Measurements from ENCODE around the gene ARHGAP6.
"Not testable (repeated sequence)": the region's sequence is repeated elsewhere in the genome, so short reads cannot be mapped to it uniquely, and the experiment has no call there.

ARHGAP6 gene

GRCh38 chrX:11578301-11578700 is 87.4 kb downstream of the ARHGAP6 start:
- not testable (repeated sequence) for DNase-seq (ENCODE audit: low read depth)

GRCh38 chrX:11577603-11578002 is 88.1 kb downstream of the ARHGAP6 start:
- no peak for DNase-seq (ENCODE audit: low read depth)

GRCh38 chrX:11575332-11575731 is 90.4 kb downstream of the ARHGAP6 start:
- no peak for DNase-seq (ENCODE audit: low read depth)

GRCh38 chrX:11567528-11568220 is 98.0 kb downstream of the ARHGAP6 start:
- no peak for DNase-seq (ENCODE audit: low read depth)

- no peak for DNase-seq (ENCODE audit: low read depth)
These were observed 98.9 kb downstream of the ARHGAP6 start for GRCh38 chrX:11566789-11567188.

GRCh38 chrX:11566173-11566572 is 99.5 kb downstream of the ARHGAP6 start:
- DNase-seq (ENCODE audit: low read depth), result no peak

DNA sequence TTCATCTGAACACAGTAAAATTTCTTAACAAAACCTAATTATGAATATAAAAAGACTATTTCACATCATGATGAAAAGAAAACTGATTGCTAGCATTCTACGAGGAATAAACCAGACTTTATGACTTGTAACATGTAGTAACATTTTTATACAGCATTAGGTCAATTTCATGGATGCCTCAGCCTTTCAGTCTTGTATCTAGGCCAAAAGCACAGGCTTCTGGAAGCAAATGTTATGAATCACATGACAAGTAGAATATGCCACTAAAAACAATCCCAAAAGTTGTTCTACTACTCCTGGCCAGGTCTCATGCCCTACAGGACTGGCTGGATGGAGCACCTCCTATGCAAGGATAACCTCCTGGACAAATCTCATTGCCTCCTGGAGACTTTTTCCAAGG is 101.2 kb downstream of the ARHGAP6 start:
- DNase-seq (ENCODE audit: low read depth), result no peak

DNA sequence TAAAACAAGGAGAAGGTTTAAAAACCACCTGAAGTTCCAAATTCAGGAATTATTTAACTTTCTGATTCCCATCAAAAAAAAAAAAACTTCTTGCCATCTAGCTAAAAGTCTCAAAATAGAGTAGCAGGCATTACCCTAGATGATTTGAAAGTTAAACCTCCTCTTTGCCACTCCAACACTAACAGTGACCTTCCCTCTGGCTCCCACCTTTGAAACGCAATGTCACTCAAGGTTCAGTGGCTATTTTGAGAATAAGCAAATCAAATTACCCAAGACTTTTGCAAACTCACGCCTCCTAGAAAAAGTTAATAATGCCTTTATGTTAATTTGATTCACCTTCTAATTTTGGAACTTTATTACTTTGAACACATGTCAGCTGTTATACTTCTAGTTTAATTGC is 103.2 kb downstream of the ARHGAP6 start:
- DNase-seq (ENCODE audit: low read depth), result no peak

DNA sequence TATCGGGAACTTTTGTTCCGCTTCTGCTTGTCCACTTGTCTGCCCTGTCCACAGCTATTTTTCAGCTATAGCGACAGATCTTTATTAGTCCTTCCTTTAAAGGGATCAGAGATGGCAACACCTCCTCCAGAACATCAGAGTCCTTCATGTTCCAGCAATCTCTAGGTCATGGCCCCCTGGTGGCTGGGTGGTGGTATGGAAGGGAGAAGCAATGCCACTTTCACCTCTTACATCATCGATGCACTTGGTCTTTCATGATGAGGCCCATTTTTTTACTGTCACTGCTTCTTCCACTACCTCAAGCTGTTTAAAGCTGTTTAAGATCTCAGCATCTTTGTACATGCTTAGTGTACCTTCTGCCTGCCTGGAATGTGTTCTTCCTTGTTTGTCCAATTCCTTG is 106.7 kb downstream of the ARHGAP6 start:
- DNase-seq (ENCODE audit: low read depth), result no peak

DNA sequence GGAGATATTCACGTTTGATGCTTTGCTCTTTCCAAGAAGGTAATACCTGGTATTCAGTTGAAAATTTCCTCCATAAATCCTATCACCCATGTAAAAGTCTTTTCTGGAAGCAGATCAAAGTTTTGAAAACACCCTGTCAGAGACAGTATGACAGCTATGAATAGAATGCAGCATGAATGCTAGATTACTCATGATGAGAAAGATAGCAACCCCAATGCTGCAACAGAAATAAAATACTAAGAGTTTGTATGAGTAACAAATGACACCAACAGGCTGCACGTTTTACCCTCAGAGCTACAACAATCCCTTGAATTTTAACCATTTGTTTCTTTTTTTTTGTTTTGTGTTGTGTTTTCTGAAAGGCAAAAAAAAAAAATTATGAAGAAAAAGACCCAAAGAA is 108.6 kb downstream of the ARHGAP6 start:
- peak; percentile 30 for DNase-seq (ENCODE audit: low read depth)

- no peak for DNase-seq (ENCODE audit: low read depth)
These were observed 110.0 kb downstream of the ARHGAP6 start for GRCh38 chrX:11555759-11556158.

GRCh38 chrX:11553594-11553993 is 112.1 kb downstream of the ARHGAP6 start:
- no peak for DNase-seq (ENCODE audit: low read depth)

DNA sequence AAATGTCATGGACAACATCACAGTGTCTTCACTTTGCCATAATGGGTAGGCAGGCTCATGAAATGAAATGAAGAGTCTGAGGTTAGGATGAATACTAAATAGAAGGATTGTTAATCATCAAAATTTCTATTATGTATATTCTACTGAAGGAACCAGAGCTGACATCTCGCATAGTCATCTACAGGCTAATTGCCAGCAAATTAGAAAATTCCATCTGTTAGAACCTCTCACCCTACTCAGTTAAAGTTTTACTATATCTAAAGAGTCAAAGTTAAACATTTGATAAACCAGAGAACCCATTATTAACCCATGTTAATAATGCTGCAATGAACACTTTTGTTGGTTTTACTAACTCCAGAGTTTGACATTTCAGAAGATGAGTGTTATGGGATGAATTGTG is 114.6 kb downstream of the ARHGAP6 start:
- no peak for DNase-seq (ENCODE audit: low read depth)

DNA sequence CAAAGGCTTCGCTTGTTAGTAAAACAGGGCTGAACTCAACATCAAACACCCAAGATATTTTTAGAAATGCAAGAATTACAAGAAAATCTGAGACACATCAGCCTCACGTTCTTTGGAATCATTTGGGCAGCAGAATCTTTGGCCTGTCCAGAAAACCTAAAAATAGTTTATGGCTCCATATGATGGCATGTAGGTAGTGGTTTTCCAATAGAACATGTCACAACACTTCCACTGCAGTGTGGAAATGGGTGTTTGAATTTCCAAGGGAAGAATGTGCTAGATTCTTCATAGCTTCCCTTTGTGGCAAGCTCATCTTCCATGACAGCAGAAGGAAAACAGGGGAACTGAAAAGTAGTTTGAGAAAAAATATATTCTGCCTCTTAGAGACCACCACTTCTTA is 118.8 kb downstream of the ARHGAP6 start:
- DNase-seq (ENCODE audit: low read depth), result no peak

- DNase-seq (ENCODE audit: low read depth), result no peak
These were observed 122.5 kb downstream of the ARHGAP6 start for GRCh38 chrX:11543249-11543648.

DNA sequence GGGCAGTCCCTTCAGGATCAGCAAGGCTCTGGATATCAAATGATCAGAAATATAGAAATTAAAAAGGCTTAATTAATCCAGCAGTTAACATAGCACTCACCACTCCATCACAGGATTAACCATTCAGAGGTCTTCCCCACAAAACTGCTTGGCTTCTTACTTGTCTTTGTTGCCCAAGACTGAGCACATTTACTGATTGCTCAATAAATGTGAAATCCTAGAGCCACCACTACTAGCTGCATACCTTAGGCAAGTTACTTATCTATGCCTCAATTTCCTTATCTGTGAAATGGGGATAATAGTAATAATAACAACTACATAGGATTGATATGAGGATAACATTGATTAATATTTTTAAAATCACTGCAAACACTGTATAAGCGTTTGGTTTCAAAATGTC is 124.2 kb downstream of the ARHGAP6 start:
- no peak for DNase-seq (ENCODE audit: low read depth)

DNA sequence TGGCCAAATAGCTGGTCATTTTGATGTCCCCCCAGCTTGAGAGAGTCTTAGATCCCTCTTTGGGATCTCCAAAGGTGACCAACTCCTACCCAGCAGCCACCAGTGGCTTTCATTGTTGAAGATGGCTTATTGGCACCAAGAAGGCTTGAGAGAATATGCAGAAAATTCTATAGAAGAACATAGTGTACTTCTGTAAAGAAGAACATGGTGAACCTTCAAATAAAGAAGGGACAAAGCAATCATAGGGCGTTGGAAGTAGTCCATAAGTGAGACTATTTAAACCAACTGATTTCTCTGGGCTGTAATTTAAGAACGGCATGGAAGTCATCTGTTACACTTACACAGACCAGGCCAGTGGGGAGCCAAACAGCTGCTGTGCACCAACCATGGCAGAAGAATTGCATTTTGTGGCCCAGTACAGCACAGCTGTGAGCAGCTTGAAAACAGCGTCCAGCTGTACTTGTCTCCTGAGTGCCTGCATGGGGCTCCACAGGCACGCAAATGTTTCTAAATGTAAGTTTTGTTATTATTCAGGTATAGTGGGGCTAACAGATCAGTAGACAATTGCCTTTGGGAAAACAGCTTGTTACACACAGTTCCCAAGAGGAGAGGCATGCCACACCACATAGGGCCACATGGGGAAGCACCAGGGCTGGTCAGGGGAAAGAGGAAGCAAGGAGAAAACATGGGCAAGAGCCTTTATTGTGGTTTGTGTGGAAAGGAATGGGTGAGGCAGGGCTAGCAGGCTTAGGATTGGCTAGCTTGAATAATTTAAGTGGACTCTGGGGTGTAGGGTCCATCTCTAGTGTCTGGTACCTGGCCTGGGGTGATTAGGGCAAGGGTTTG is 125.0 kb downstream of the ARHGAP6 start:
- DNase-seq (ENCODE audit: low read depth), result no peak

GRCh38 chrX:11537141-11537540 is 128.6 kb downstream of the ARHGAP6 start:
- no peak for DNase-seq (ENCODE audit: low read depth)

DNA sequence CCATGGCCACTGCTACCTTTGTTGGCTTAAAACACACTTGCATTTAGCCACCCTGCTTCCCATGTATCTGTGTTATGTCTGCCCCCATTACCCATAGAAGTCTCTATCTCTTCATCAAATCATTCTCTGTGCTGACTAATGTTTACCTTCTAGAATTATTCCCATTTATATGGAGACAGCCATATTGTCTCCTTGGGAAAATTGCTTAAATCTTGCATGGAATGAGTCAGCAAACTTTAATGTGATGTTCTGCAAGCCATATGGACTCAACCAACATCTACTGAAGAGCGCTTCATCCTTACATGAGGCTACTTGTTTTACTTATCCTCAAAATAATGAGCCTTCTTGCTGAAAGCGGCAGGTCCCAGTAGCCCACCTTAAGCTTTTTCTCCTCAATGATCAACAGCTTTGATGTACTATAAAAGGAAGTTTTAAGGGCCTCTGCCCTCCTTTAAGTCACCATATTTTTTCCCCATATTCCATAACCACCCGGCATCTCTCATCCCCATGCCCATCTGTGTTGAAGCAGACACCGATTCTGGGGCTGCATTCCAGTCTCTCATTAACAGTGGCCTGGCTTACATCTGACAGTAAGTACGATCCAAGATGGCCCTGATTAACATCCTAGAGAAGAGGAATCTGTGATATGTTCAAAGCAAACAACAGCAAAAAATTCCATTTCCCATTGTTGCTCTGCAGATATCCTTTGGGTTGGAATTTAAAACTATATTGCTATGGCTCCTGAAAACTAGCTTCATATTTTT is 130.4 kb downstream of the ARHGAP6 start:
- no peak for DNase-seq (ENCODE audit: low read depth)

- peak; percentile 77 for DNase-seq (ENCODE audit: low read depth)
These were observed 132.5 kb downstream of the ARHGAP6 start for GRCh38 chrX:11533199-11533651.

DNA sequence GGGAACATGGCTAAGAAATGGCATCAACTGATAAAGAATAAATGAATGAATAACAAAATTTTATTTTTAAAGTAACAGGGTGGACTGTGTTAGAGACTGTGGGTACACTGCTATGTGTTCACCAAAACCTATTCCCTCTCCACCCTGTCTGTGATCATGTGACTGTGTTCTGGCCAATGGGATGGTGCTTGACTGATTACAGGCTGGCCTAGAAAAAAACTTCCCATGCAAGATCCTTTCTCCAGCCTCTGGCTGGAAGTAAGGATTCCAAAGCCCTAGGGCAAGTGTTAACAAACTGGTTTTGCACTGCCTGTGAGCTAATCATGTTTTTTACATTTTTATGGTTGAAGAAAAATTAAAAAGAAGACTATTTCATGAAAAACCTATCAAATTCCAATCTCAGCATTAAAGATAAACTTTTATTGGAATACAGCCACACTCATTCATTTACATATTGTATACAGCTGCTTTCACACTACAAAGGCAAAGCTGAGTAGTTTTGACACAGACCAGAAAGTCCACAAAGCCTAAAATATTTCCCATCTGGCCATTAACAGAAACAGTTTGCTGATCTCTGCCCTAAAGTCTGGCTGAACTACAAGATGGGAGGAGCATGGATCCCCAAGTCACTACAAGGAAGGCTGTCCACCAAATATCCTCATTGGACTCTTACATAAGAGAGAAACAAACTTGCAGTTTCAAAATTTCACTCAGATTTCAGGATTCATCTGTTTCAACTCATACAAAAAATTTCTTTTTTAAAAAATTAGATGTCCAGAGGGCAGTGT is 133.2 kb downstream of the ARHGAP6 start:
- no peak for DNase-seq (ENCODE audit: low read depth)

GRCh38 chrX:11531226-11531625 is 134.5 kb downstream of the ARHGAP6 start:
- DNase-seq (ENCODE audit: low read depth), result no peak
